ENCODE data around the gene GCK.
"Not testable (repeated sequence)": the region's sequence is repeated elsewhere in the genome, so short reads cannot be mapped to it uniquely, and the experiment has no call there.

Gene GCK

DNA sequence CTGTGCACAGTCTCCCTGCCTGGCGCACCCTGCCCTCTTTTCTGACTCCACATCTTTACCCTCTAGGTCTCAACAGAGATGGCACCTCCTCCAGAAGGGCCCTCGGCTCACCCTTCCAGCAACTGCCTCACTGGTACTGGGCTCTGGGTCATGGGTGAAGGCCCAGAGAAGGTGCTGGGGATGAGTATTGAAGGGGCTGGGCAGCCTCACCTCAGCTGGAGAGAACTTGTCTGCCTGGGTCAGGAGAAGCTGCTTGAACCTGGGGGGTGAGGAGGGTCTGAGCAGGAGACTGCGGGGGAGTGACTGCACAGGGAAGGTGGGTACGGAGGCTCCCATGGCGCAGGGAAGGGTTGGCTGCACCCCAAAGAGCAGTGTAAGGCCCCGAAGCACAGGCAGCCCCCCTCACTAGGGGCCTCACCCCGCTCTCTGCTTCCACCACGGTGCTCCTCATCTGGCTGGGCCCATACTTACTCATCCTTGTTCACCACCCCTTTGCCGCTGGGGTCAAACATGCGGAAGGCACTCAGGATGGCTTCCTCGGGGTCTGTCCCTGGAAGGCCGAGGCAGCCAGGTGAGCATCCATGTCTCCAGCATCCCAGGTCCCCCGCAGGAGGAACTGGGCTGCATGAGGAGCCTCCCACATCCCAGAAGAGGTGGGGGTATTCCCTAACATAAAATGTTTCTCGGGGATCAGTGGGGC, 49.8 kb downstream of the GCK start:
- DNase-seq, result no peak

DNA sequence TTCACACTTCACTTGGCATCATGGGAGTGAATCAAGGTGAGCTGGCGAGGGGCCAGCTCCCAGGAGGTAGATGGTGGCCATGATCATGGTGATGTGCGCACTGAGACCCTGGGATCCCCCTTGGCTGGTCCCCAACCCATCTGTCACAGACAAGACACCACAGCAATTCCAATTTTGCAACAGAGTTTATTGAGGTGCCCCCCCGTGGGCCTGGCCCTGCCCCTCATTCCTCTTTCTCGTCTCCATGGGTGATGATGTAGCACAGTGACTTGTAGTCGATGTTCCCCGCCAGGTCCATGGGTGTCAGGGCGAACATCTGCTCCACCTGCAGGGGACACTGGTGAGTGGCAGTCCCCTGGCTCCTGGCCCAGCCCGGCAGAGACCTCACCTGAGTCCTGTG, 50.5 kb downstream of the GCK start:
- no peak for DNase-seq

DNA sequence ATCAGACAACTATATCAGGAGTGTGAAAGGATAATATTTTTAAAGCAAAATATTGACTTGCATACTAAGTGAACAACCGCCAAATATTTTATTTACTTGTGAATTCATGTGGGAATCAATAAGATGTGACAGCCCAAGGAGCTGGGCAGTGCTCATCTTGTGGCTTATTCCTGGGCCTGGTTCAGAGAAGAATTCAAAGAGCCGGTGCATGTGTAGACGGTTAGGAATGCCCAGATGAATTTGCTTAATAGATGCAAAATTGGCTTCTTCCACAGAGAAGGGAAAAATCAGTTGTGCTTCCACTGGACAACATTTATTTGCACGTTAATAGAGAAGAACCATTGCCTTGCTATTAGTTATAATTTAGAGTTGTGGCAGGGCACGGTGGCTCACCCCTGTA, 52.5 kb downstream of the GCK start:
- no peak for DNase-seq

DNA sequence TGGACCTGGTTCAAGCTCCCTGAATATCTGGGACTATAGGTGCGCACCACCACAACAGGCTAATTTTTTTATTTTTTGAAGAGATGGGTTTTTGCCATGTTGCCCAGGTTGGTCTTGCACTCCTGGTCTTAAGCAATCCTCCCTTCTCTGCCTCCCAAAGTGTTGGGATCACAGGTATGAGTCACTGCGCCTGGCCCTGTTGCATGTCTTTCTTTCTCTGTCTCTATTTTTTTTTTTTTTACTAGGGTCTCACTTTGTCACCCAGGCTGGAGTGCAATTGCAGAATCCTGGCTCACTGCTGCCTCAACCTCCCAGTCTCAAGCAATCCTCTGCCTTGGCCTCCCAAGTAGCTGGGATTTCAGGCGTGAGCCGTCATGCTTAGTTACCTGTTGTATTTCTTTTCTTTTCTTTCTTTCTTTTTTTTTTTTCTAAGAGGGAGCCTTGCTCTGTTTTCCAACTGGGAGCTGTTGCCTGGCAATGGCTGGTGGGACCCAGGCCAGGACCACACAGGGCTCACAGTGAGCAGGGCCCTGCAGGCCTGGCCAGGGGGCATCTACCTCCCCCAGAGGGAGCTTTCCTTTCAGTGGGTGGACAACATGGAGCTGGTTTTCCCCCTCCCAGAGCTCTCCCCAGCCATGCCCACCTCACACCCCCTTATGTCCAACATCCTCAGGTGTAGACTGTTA, 54.2 kb downstream of the GCK start:
- no peak for DNase-seq

- no peak for DNase-seq
Measured at GRCh38 chr7:44133295-44133694, 55.9 kb downstream of the GCK start.

- no peak for DNase-seq
Measured at GRCh38 chr7:44132039-44132438, 57.2 kb downstream of the GCK start.

GRCh38 chr7:44131173-44132029, 57.8 kb downstream of the GCK start:
- DNase-seq, result no peak

DNA sequence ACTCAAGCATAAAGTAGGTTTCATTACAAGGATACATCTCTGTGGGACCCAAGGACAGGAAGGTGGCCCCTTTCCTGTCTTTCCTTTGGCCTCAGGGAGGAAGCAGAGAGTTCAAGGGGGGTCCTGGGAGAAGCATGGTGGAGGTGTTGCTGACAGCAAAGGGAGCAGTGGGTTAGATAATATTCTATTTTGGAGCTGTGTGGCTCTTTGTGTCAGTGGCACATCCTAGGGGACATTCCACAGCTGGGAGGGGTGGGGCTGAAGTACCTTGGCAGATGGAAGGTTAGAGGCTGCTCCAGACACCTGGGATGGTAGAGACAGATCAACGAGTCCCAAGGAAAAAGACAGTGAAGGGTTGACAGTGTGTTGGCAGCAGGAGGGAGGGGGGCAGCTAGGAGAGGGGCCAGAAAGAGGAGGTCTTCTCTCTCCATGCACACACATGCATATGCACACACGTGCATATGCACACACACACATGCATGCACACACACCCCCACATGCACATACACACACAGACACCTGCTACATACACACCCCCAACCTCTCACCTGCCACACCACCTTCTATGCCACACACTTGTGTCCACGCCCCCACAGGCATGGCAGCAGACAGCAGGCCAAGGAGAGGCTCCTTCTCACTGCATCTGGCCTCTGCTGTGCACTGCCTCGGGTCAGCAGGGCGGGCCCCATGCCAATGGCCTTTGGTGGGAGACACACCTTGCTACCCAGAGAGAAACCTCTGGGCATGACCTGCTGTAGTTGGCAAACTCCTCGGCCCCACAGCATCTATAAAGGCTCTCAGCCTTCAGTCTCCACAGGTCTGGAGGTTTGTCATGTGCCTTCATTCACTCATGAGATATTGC, 60.3 kb downstream of the GCK start:
- DNase-seq, result no peak

GRCh38 chr7:44127161-44127560, 62.1 kb downstream of the GCK start:
- no peak for DNase-seq

- DNase-seq, result not testable (repeated sequence)
Measured at GRCh38 chr7:44126574-44126973, 62.7 kb downstream of the GCK start.

DNA sequence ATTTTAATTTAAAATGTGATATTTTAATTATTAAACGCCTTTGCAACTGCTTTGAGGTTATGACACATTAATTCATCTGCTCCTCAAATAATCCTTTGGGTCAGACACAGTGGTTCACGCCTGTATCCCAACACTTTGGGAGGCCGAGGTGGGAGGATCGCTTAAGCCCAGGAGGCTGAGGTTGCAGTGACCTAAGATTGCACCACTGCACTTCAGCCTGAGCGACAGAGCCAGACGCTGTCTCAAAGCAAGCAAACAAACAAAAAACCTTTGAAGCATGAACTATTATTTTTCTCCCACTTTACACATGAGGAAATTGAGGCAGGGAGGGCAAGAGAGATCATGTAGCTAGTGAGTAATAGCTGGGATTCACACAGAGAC, 64.4 kb downstream of the GCK start:
- no peak for DNase-seq

DNA sequence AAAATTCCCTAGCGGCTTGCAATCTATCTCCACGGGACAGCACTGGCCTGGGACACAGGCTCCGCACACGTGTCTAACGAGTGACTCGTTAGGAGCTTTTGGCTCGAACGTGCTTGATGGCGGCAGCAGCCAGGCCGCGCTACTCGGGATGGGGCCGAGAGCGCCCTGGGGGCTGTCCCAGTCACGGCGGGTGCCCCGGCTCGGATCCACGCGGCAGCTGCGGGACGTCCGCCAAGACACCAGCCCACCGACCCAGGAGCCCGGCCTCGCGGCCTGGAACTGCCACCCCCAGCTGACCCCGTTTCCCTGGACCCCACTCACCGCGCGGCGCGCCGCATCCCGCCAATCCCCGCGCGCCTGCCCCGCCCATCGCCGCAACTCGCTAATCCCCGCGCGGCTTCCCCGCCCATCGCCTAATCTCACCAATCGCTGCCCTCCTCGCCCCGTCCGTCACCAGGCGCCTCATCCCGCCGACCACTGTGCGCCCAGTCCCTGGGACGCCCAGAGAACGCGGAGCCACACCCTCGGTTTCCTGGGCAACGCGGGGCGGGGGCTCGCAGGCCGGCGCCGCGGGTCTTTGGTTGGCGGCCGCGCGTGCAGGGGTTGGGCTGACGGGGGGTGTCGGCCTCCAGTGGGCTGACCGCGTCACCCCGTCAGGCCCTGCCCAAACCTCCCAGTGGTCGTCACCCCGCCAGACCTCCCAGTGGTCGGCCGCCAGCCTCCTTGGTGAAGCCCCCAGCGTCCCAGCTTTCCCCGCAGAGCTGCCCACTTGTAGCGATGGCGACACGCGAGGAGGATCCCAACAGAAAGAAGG, 65.8 kb downstream of the GCK start, which contains the start of gene POLD2:
TSS of gene POLD2 (minus strand) at position 359 of the 814 bp plus-strand sequence. CDS start 1,495 bp downstream, outside the sequence.
- peak; percentile 97 for DNase-seq

GRCh38 chr7:44122529-44122928, 66.7 kb downstream of the GCK start:
- no peak for DNase-seq

- DNase-seq, result no peak
Measured at GRCh38 chr7:44121761-44122420, 67.3 kb downstream of the GCK start.

DNA sequence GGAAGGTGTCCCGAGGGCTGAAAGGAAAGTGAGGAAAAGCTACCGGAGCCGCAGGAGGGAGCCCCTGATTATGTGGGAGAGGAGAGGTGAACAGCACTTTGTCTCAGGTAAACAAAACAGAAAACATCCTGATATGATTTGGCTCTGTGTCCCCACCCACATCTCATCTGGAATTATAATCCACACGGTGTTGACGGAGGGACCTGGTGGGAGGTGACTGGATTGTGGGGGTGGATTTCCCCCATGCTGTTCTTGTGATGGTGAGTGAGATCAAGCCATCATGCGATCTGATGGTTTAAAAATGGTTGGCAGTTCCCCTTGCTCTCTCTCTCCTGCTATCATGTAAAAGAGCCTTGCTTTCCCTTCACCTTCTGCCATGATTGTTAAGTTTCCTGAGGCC, 68.8 kb downstream of the GCK start:
- DNase-seq, result no peak

GRCh38 chr7:44119829-44120380, 69.3 kb downstream of the GCK start:
- no peak for DNase-seq

GRCh38 chr7:44117801-44118429, 71.3 kb downstream of the GCK start:
- no peak for DNase-seq

DNA sequence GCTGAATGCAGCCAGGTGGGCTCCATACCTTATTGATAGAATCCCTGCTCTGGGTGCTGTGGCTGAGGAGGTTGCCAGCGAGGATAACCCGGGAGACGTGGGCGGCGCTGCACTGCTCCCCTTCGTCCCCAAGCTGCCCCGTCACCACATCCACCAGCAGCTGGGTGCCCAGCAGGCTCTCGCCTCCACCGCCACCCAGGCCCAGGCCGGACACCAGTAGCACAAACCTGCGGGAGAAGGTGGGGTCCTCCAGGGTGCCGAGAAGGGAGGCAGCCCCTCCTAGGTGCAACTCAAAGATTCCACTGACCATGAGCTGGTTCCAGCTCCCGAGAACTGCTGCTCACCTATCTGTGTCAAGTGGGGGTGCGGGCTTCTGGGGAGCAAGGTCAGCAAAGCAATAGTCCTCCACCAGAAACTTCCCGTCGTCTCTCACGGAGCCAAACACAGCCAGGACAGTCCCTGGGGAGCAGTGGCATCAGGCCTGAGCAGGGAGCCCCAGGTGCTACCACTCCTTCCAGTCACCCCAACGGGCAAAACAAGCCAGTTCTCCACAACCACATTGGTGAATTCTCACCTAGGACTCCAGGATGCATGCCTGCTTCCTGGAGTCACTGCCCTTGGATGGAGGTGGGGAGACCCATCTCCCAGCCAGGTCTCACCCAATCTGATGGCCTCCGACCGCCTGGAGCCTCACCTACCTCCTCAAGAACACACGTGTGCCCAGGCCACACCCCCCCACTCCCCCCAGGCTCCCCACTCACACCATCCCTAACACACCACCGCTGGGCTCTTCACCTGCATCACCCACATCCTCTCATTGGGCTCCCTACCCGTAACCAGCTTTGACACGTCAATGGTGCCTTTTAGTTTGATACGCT, 72.2 kb downstream of the GCK start:
- DNase-seq, result no peak

- DNase-seq, result no peak
Measured at GRCh38 chr7:44116087-44116788, 73.0 kb downstream of the GCK start.
